ENCODE measurements around the gene JAG2. TPM values are rescaled to one million over a fixed set of nuclear protein-coding genes. Genes with fewer than 3 reads are reported as not detected.

The JAG2 gene
- total RNA-seq, 1 donor from 2014 or later = 0.44 TPM

DNA sequence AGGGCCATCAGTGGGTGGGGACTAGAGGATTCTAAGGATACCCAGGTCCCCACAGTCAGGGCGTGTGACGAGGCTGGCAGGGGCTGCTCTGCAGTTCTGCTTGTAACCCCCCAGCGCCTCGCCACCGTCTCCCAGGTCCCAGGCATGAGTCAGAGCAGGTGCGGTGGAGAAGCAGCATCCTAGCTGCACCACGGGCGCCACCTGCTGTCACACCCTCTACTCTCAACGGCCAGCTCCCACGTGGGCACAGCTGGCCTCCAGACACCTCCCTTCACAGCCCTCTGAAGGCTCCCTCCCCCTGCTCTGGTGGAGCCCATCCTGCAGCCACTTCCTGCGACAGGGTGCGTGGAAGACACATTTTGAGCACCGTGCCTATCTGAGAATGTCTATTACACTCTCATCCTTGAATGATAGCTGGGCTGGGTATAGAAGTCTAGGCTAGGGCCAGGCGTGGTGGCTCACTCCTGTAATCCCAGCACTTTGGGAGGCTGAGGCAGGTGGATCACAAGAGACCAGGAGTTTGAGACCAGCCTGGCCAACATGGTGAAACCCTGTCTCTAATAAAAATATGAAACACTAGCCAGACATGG lies 19.5 kb upstream of the JAG2 start:
- CTCF ChIA-PET = no interaction called here
- ATAC-seq (ENCODE audit: low read depth) = no peak
- Mint-ChIP-seq H3K36me3 (ENCODE audit: low read depth) (no peaks in the 10 kb centered on the region), H3K27ac (no peak overlapping the region), H3K27me3 (peaks cover 16% of the 10 kb centered on the region), H3K4me1 (peaks cover 1% of the 10 kb centered on the region), H3K9me3 (no peaks in the 10 kb centered on the region), H3K4me3 (no peak overlapping the region)
- DNase-seq = no peak
- TF ChIP-seq, protein P1, sequence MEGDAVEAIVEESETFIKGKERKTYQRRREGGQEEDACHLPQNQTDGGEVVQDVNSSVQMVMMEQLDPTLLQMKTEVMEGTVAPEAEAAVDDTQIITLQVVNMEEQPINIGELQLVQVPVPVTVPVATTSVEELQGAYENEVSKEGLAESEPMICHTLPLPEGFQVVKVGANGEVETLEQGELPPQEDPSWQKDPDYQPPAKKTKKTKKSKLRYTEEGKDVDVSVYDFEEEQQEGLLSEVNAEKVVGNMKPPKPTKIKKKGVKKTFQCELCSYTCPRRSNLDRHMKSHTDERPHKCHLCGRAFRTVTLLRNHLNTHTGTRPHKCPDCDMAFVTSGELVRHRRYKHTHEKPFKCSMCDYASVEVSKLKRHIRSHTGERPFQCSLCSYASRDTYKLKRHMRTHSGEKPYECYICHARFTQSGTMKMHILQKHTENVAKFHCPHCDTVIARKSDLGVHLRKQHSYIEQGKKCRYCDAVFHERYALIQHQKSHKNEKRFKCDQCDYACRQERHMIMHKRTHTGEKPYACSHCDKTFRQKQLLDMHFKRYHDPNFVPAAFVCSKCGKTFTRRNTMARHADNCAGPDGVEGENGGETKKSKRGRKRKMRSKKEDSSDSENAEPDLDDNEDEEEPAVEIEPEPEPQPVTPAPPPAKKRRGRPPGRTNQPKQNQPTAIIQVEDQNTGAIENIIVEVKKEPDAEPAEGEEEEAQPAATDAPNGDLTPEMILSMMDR (IDR thresholded peaks at IDR 0.05) = no peak
- intact Hi-C loops (cut with micrococcal nuclease) = no loop called here
- POLR2A ChIA-PET = no interaction called here

DNA sequence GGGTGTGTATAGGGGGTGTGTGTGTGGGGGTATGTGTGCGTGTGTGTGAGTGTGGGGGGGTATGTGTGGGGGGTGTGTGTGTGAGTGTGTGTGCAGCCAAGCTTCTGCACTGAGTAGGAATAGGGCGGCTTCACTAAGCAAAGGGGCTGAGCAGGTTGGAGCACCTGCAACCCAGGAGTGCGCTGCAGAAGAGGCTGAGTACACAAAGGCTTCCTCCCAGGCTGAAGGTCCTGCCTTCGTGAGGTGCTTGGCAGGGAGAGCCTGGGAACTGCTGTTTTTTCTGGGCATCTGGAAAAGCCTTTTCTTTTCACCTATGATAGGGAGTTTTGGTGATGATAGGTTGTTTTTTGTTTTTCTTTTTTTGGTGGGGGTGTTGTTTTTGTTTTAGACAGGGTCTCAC lies 18.5 kb upstream of the JAG2 start:
- no peak for ATAC-seq (ENCODE audit: low read depth)
- Mint-ChIP-seq H3K9me3 (no peaks in the 10 kb centered on the region), H3K36me3 (ENCODE audit: low read depth) (no peaks in the 10 kb centered on the region), H3K4me3 (no peak overlapping the region), H3K27ac (no peak overlapping the region), H3K27me3 (peaks cover 16% of the 10 kb centered on the region), H3K4me1 (peaks cover 3% of the 10 kb centered on the region)
- no peak for DNase-seq
- ChIA-PET CTCF (no interaction called here), POLR2A (no interaction called here)
- intact Hi-C loops (cut with micrococcal nuclease) = no loop called here
- TF ChIP-seq, protein P1 (IDR thresholded peaks at IDR 0.05) = no peak

- ATAC-seq (ENCODE audit: low read depth) (no peak), DNase-seq (no peak)
- TF ChIP-seq, protein P1 (IDR thresholded peaks at IDR 0.05) = no peak
- ChIA-PET POLR2A (no interaction called here), CTCF (no interaction called here)
- peaks cover 4% of the 10 kb centered on the region for H3K4me1 Mint-ChIP-seq
- peaks cover 16% of the 10 kb centered on the region for H3K27me3 Mint-ChIP-seq
- H3K36me3 Mint-ChIP-seq (ENCODE audit: low read depth) = no peaks in the 10 kb centered on the region
- H3K9me3 Mint-ChIP-seq = no peaks in the 10 kb centered on the region
- intact Hi-C loops (cut with micrococcal nuclease) = no loop called here
- no peak overlapping the region for H3K27ac Mint-ChIP-seq
- no peak overlapping the region for H3K4me3 Mint-ChIP-seq
These were observed 17.4 kb upstream of the JAG2 start for GRCh38 chr14:105185973-105186372.

DNA sequence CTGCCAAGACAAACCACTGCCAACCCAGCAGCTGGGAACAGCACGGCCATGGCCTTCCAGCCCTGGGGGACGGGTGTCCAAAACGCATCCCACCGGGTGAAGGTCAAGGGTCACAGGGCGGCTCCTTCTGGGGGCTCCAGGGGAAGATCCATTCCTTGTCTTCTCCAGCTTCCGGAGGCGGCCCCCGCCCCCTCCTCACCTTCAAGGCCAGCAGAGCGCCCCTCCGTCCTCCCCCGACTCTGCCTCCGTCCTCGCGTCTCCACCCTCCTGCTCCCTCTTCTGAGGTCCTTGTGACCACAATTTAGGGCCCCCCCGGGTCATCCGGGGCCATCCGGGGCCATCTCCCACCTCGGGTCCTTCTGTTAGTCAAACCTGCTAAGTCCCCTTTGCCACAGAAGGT lies 16.4 kb upstream of the JAG2 start:
- Mint-ChIP-seq H3K4me3 (no peak overlapping the region), H3K27me3 (peaks cover 13% of the 10 kb centered on the region), H3K27ac (no peak overlapping the region), H3K36me3 (ENCODE audit: low read depth) (no peaks in the 10 kb centered on the region), H3K9me3 (no peaks in the 10 kb centered on the region), H3K4me1 (peaks cover 9% of the 10 kb centered on the region)
- ChIA-PET CTCF (no interaction called here), POLR2A (no interaction called here)
- intact Hi-C loops (cut with micrococcal nuclease) = no loop called here
- DNase-seq = no peak
- TF ChIP-seq, protein P1 (IDR thresholded peaks at IDR 0.05) = no peak
- no peak for ATAC-seq (ENCODE audit: low read depth)

GRCh38 chr14:105184461-105184860 lies 15.9 kb upstream of the JAG2 start:
- intact Hi-C loops (cut with micrococcal nuclease) = loop anchor here (5.0 kb wide), 2 partner anchors 92 to 118 kb away; partner anchors contain the start of gene BRF1
- POLR2A ChIA-PET = no interaction called here

More at GRCh38 chr14:105184461-105184860, 15.9 kb upstream of the JAG2 start:
- H3K27ac Mint-ChIP-seq = no peak overlapping the region
- peaks cover 8% of the 10 kb centered on the region for H3K27me3 Mint-ChIP-seq
- H3K4me1 Mint-ChIP-seq = peaks cover 9% of the 10 kb centered on the region
- no peaks in the 10 kb centered on the region for H3K9me3 Mint-ChIP-seq
- H3K36me3 Mint-ChIP-seq (ENCODE audit: low read depth) = no peaks in the 10 kb centered on the region
- ATAC-seq (ENCODE audit: low read depth) (no peak), DNase-seq (no peak)
- CTCF ChIA-PET = no interaction called here
- TF ChIP-seq, protein P1 (IDR thresholded peaks at IDR 0.05) = no peak
- H3K4me3 Mint-ChIP-seq = no peak overlapping the region

Data from activated B cell treated with CpG ODN at 0.5 μM for 24 hours (primary cell).